ENCODE data around the gene GGT6. TPM values are rescaled to one million over a fixed set of nuclear protein-coding genes. Genes with fewer than 3 reads are reported as not detected.

Gene GGT6
- total and polyA plus RNA-seq, 2 of the 13 experiments (the other 11 are each of a cell fraction or from before 2014, with no cell fraction given) = 0.16 to 0.80 TPM

DNA sequence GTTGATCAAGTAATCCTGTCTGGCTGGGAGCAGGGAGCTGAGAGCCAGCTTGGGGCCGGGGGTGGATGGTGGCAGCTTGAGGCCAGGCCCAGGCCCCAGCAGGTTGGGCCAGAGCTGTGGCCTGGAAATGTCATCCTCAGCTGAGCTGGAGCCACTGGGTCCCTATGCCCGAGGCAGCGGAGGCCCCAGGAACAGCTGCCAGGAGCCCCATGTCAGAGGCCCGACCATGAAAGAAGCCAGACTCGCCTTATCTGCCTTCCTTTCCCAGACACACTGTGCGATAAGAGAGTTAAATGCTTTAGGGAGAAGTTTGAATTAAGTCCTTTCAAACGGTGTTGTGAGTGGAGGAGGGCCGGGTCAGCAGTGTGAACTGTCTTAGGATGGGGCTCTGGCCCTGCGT, 27.4 kb upstream of the GGT6 start (continued):
- TF ChIP-seq ZZZ3 (CRISPR knock-in tag; IDR thresholded peaks at IDR 0.05; ENCODE audit: borderline replicate concordance) (no peak), NR2F6 (IDR thresholded peaks at IDR 0.05) (no peak), NR2F6 (CRISPR knock-in tag; IDR thresholded peaks at IDR 0.05) (no peak)

DNA sequence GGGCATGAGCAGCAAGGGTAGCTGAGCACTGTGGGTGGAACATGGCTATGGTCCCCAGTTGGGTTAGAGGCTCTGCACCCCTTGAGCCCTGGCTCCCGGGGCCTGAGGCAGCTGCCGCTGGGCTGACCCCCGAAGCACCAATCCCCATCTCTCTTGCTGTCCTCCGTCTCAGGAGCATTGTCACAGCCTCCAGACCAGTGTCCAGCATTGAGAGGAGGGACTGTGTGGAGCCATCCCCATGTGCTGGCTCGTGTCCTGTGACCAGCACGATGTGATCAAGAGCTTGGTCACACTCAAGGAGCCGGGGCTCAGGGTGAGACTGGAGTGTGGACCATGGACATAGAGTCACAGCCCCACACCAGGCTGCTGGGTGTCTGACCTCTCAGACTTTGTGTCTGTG, 26.8 kb upstream of the GGT6 start:
- POLR2A ChIA-PET = no interaction called here

More for the DNA sequence above, 26.8 kb upstream of the GGT6 start:
- DNase-seq (ENCODE audit: low spot score) (no peak), ATAC-seq (no peak), FAIRE-seq (no peak)
- intact Hi-C loops (cut with micrococcal nuclease; ENCODE audit: unreplicated experiment) = no loop called here
- CTCF ChIA-PET (ENCODE audit: low intra/inter-chr PET ratio, low total read pairs) = no interaction called here
- Histone ChIP-seq H3K9ac (ENCODE audit: insufficient read depth, low read depth, low read length) (no peak overlapping the region), H3K36me3 (replicated peaks in 1 of 2; ENCODE audit: control insufficient read depth in 1 of 2, insufficient read depth in 2 of 2, low read length in 2 of 2) (no peaks in the 10 kb centered on the region), H3K27me3 (ENCODE audit: control insufficient read depth in 1 of 2, insufficient read depth in 2 of 2, low read length in 2 of 2) (peaks cover 0 to 32% of the 10 kb centered on the region in 2 experiments; a peak in 4 of 5 replicates), H2AFZ (ENCODE audit: low read length) (no peak overlapping the region), H3K9me3 (ENCODE audit: low read length) (no peaks in the 10 kb centered on the region), H4K20me1 (ENCODE audit: insufficient read depth, low read length) (no peaks in the 10 kb centered on the region), H3K4me1 (ENCODE audit: insufficient read depth, low read length) (peaks cover 36% of the 10 kb centered on the region), H3K27ac (ENCODE audit: extremely low read length, insufficient read depth, low read length) (no peak overlapping the region), H3K4me3 (replicated peaks in 1 of 3; ENCODE audit: insufficient read depth in 1 of 3, low read depth in 2 of 3, low read length in 3 of 3) (no peak overlapping the region), H3K79me2 (ENCODE audit: insufficient read depth, low read length) (no peaks in the 10 kb centered on the region), H3K4me2 (ENCODE audit: low read depth, low read length) (no peak overlapping the region)
- TF ChIP-seq SRY (CRISPR knock-in tag; IDR thresholded peaks at IDR 0.05) (no peak), ZIK1 (CRISPR knock-in tag; IDR thresholded peaks at IDR 0.05; ENCODE audit: borderline replicate concordance, low read depth) (no peak), ZNF629 (CRISPR knock-in tag; conservative IDR thresholded peaks at IDR 0.05) (no peak), TP53 (CRISPR knock-in tag; conservative IDR thresholded peaks at IDR 0.05) (no peak), NFE2 (CRISPR knock-in tag; IDR thresholded peaks at IDR 0.05) (no peak), TBX3 (IDR thresholded peaks at IDR 0.05; ENCODE audit: borderline replicate concordance) (no peak), BCL6 (CRISPR knock-in tag; IDR thresholded peaks at IDR 0.05) (no peak), KLF13 (CRISPR knock-in tag; IDR thresholded peaks at IDR 0.05) (no peak), REXO4 (CRISPR knock-in tag; IDR thresholded peaks at IDR 0.05; ENCODE audit: borderline replicate concordance) (no peak)
- TF ChIP-seq, protein P1, sequence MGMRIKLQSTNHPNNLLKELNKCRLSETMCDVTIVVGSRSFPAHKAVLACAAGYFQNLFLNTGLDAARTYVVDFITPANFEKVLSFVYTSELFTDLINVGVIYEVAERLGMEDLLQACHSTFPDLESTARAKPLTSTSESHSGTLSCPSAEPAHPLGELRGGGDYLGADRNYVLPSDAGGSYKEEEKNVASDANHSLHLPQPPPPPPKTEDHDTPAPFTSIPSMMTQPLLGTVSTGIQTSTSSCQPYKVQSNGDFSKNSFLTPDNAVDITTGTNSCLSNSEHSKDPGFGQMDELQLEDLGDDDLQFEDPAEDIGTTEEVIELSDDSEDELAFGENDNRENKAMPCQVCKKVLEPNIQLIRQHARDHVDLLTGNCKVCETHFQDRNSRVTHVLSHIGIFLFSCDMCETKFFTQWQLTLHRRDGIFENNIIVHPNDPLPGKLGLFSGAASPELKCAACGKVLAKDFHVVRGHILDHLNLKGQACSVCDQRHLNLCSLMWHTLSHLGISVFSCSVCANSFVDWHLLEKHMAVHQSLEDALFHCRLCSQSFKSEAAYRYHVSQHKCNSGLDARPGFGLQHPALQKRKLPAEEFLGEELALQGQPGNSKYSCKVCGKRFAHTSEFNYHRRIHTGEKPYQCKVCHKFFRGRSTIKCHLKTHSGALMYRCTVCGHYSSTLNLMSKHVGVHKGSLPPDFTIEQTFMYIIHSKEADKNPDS (CRISPR knock-in tag; IDR thresholded peaks at IDR 0.05) = no peak
- TF ChIP-seq, protein P2, sequence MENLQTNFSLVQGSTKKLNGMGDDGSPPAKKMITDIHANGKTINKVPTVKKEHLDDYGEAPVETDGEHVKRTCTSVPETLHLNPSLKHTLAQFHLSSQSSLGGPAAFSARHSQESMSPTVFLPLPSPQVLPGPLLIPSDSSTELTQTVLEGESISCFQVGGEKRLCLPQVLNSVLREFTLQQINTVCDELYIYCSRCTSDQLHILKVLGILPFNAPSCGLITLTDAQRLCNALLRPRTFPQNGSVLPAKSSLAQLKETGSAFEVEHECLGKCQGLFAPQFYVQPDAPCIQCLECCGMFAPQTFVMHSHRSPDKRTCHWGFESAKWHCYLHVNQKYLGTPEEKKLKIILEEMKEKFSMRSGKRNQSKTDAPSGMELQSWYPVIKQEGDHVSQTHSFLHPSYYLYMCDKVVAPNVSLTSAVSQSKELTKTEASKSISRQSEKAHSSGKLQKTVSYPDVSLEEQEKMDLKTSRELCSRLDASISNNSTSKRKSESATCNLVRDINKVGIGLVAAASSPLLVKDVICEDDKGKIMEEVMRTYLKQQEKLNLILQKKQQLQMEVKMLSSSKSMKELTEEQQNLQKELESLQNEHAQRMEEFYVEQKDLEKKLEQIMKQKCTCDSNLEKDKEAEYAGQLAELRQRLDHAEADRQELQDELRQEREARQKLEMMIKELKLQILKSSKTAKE (CRISPR knock-in tag; IDR thresholded peaks at IDR 0.05; ENCODE audit: borderline replicate concordance) = no peak
- TF ChIP-seq, protein P3, sequence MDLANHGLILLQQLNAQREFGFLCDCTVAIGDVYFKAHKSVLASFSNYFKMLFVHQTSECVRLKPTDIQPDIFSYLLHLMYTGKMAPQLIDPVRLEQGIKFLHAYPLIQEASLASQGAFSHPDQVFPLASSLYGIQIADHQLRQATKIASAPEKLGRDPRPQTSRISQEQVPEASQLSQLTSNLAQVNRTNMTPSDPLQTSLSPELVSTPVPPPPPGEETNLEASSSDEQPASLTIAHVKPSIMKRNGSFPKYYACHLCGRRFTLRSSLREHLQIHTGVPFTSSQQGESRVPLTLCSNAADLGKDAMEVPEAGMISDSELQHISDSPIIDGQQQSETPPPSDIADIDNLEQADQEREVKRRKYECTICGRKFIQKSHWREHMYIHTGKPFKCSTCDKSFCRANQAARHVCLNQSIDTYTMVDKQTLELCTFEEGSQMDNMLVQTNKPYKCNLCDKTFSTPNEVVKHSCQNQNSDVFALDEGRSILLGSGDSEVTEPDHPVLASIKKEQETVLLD (CRISPR knock-in tag; IDR thresholded peaks at IDR 0.05; ENCODE audit: low read depth) = no peak
- no TSS peak for BruUV-seq (replicated peaks)
- 67% methylated on average over 3 of the region's 7 CpGs for whole genome bisulfite sequencing (ENCODE audit: low lambda C conversion rate)
- in situ Hi-C loops (cut with HindIII; ENCODE audit: extremely low pct_ligation_motif_present, low pct_unique_long_range_greater_than_20kb) = no loop called here
